Right ventricle myocardium inferior (tissue), 1 donor: Measurements from ENCODE around the gene BCL2L12. TPM values are rescaled to one million over a fixed set of nuclear protein-coding genes. Genes with fewer than 3 reads are reported as not detected.

Experiments used
- ATAC-seq: fragments of 200-7000 bp; cut with Tn5 transposase; one replicate; pipeline ENCODE4 v1.9.1; 2020; ENCODE audit warnings: mild to moderate bottlenecking, moderate library complexity
- DNase-seq: peaks from one replicate; pipeline ENCODE4 v3.0.0; 2021; ENCODE audit errors: missing footprints
- intact Hi-C: fragments of 100-400 bp; cut with DNase I; formaldehyde crosslinking; loops from one replicate; pipeline ENCODE4 v1.11.0; 2022
- total RNA-seq: library from RNA; stranded (reverse); fragmentation: NEBNext Ultra II Directional; extraction: Animal tissue kit (Norgen Biotek cat#: 25700); gene quantifications from one replicate; pipeline ENCODE4 v1.2.1, GENCODE V29; 2021
- donor health status: DM: no; HTN: yes; CAD: no; lungs with severe emphysema.

Gene BCL2L12
- total RNA-seq, 1 donor from 2014 or later, result 10.6 TPM

GRCh38 chr19:49640113-49640898 lies 25.4 kb upstream of the BCL2L12 start, which contains the start of gene RRAS:
Gene RRAS, minus strand, starts transcription at chr19:49640143. Its CDS starts 45 bp downstream, at chr19:49640098.
- ATAC-seq, result peak; percentile 79
- DNase-seq, result peak; percentile 100
- intact Hi-C loops, result loop anchor here (2.0 to 5.0 kb wide), 3 partner anchors 36 to 188 kb away; partner anchors contain the start of genes ALDH16A1, PIH1D1, PRMT1 and PRR12

- ATAC-seq, result peak; percentile 84
- peak; percentile 100 for DNase-seq
- intact Hi-C loops, result loop anchor here (2.0 to 5.0 kb wide), 3 partner anchors 35 to 190 kb away; partner anchors contain the start of genes ALDH16A1, PIH1D1, PRMT1 and PRR12
Observed at GRCh38 chr19:49641688-49642491, 23.8 kb upstream of the BCL2L12 start, which contains the start of gene SCAF1. Gene SCAF1, plus strand, starts transcription at chr19:49642209. Its CDS starts 2,818 bp downstream, at chr19:49645027.

GRCh38 chr19:49642492-49643035 lies 23.2 kb upstream of the BCL2L12 start:
- intact Hi-C loops, result loop anchor here (5.0 kb wide), 1 partner anchor 190 kb away; the partner anchor contains the start of genes ALDH16A1 and PIH1D1
- DNase-seq (no peak), ATAC-seq (no peak)

DNA sequence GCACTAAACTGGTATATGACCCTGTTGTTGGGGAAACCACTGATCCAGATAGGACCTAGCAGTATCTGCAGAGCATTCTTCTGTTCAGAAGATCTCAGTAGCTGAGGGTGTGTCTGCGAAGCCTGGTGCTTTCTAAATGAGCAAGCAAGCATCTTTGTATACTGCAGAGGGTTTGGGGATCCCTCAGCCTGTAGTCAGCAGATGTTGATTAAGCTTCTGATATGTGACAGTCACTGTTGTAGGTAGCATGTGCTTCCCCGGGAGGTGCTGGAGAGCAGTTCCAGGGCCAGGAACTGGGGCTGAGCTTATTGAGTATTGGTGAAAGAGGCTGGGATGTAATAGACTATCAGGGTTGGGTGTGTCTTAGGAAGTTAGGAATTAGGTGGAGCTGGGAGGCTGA lies 22.3 kb upstream of the BCL2L12 start:
- DNase-seq (no peak), ATAC-seq (no peak)
- intact Hi-C loops, result loop anchor here (5.0 kb wide), 1 partner anchor 191 kb away; the partner anchor contains the start of genes ALDH16A1 and PIH1D1

- intact Hi-C loops, result no loop called here
- ATAC-seq (no peak), DNase-seq (peak; percentile 9)
Observed at GRCh38 chr19:49645592-49645991, 20.1 kb upstream of the BCL2L12 start.

GRCh38 chr19:49645995-49646394 lies 19.7 kb upstream of the BCL2L12 start:
- intact Hi-C loops, result no loop called here
- DNase-seq (no peak), ATAC-seq (no peak)

DNA sequence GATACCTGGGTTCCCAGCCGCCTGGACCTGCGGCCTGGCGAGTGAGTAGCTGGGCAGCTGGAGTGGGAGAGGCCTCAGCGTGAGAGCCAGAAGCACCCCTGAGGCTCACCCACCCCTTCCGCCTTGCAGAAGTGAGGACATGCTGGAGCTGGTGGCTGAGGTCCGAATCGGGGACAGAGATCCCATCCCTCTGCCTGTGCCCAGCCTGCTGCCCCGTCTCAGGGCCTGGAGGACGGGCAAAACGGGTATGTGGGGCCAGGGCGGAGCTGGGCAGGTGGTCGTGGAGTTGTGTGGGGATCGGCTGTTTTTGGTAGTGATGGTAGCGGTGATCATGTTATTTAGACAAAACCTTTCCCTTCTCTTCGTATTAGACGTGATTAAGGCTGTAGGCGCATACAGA lies 19.1 kb upstream of the BCL2L12 start:
- no peak for DNase-seq
- intact Hi-C loops, result no loop called here
- no peak for ATAC-seq

DNA sequence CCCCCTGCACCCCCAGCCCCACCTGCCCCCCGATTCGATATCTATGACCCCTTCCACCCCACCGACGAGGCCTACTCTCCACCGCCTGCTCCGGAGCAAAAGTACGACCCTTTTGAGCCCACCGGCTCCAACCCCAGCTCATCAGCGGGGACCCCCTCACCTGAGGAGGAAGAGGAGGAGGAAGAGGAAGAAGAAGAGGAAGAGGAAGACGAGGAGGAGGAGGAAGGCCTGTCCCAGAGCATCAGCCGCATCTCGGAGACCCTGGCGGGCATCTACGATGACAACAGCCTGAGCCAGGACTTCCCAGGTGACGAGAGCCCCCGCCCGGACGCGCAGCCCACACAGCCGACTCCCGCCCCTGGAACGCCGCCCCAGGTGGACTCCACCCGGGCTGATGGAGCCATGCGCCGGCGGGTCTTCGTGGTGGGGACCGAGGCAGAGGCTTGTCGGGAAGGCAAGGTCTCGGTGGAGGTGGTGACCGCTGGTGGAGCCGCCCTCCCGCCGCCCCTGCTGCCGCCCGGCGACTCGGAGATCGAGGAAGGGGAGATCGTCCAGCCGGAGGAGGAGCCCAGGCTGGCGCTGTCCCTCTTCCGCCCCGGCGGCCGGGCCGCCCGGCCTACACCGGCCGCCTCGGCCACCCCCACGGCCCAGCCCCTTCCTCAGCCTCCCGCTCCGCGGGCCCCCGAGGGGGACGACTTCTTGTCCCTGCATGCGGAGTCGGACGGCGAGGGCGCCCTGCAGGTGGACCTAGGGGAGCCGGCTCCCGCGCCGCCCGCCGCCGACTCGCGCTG lies 14.5 kb upstream of the BCL2L12 start:
- ATAC-seq (no peak), DNase-seq (no peak)
- intact Hi-C loops, result no loop called here

DNA sequence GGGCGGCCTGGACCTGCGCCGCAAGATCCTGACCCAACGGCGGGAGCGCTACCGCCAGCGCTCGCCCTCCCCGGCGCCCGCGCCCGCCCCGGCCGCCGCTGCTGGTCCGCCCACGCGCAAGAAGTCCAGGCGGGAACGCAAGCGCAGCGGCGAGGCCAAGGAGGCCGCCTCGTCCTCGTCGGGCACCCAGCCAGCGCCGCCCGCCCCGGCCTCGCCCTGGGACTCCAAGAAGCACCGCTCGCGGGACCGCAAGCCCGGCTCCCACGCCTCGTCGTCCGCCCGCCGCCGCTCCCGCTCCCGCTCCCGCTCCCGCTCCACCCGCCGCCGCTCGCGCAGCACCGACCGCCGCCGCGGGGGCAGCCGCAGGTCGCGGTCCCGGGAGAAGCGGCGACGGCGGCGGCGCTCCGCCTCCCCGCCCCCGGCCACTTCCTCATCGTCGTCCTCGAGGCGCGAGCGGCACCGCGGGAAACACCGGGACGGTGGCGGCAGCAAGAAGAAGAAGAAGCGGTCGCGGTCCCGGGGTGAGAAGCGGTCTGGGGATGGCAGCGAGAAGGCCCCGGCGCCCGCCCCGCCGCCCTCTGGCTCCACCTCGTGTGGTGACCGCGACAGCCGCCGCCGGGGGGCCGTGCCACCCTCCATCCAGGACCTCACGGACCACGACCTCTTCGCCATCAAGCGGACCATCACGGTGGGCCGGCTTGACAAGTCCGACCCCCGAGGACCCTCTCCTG lies 13.7 kb upstream of the BCL2L12 start:
- ATAC-seq (no peak), DNase-seq (no peak)
- intact Hi-C loops, result no loop called here

DNA sequence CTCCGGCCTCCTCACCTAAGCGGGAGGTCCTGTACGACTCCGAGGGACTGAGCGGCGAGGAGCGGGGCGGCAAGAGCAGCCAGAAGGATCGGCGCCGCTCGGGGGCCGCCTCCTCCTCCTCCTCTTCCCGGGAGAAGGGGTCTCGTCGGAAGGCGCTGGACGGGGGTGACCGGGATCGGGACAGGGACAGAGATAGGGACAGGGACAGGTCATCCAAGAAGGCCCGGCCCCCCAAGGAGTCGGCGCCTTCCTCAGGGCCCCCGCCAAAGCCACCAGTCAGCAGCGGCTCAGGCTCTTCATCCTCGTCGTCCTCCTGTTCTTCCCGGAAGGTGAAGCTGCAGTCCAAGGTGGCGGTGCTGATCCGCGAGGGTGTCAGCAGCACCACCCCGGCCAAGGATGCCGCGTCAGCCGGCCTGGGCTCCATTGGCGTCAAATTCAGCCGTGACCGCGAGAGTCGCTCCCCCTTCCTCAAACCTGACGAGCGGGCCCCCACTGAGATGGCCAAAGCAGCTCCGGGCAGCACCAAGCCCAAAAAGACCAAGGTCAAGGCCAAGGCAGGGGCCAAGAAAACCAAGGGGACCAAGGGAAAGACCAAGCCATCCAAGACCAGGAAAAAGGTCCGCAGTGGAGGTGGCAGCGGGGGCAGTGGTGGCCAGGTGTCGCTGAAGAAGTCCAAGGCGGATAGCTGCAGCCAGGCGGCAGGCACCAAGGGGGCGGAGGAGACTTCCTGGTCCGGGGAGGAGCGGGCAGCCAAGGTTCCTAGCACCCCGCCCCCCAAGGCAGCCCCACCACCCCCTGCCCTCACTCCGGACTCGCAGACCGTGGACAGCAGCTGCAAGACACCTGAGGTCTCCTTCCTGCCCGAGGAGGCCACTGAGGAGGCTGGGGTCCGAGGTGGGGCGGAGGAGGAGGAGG lies 12.9 kb upstream of the BCL2L12 start:
- intact Hi-C loops, result no loop called here
- DNase-seq (peak; percentile 21), ATAC-seq (no peak)

DNA sequence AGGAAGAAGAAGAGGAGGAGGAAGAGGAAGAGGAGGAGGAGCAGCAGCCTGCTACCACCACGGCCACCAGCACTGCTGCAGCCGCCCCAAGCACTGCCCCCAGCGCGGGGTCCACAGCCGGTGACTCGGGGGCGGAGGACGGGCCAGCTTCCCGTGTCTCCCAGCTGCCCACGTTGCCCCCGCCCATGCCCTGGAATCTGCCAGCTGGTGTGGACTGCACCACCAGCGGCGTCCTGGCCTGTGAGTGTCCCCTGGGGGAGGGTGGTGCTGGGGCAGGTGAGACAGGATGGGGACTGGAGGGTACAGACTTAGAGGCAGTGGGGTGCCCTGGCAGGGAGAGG lies 12.3 kb upstream of the BCL2L12 start:
- intact Hi-C loops, result no loop called here
- peak; percentile 9 for ATAC-seq
- DNase-seq, result peak; percentile 21

- ATAC-seq (no peak), DNase-seq (peak; percentile 31)
- intact Hi-C loops, result no loop called here
Observed at GRCh38 chr19:49654581-49654980, 11.2 kb upstream of the BCL2L12 start.

- DNase-seq, result peak; percentile 58
- ATAC-seq, result no peak
- intact Hi-C loops, result no loop called here
Observed at GRCh38 chr19:49655570-49656455, 9.9 kb upstream of the BCL2L12 start.

- DNase-seq (peak; percentile 51), ATAC-seq (no peak)
- intact Hi-C loops, result no loop called here
Observed at GRCh38 chr19:49656456-49657109, 9.2 kb upstream of the BCL2L12 start.

DNA sequence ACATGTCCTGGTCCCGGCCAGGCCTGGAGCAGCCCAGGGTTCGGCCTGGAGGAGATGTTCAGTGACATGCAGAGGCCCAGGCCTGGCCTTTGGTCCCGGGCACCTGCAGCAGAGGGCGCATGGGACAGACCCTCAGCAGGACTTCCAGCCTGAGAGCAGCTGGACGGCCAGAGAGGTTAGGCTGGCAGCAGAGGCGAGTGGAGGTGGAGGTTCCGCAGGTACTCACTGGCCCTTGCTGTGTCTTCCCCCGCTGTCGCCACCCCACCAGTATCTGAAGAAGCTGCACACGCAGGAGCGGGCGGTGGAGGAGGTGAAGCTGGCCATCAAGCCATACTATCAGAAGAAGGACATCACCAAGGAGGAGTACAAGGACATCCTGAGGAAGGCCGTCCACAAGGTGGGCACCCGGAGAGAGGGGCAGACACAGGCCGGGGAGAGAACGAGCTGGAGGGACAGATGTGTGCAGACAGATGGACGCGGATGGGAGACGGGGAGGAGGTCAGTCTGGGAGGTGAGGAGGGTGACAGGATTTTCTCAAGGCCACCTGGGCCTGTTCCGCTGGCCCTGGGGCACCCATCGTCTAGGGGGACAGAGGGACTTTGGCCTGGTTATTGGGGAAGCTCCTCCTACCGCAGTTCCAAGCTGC lies 8.1 kb upstream of the BCL2L12 start:
- no peak for ATAC-seq
- intact Hi-C loops, result no loop called here
- DNase-seq, result peak; percentile 3
